ENCODE results near the gene ABI3BP. TPM values are rescaled to one million over a fixed set of nuclear protein-coding genes. Genes with fewer than 3 reads are reported as not detected.

ABI3BP gene
- total and polyA plus RNA-seq, 2 donors (not counting 1 experiment from before 2014, with no cell fraction given), result 4.8 to 62.9 TPM

- Histone ChIP-seq H3K4me2 (ENCODE audit: extremely low read depth, insufficient read depth, low read length) (no peak overlapping the region), H3K36me3 (ENCODE audit: control insufficient read depth, insufficient read depth, low read length) (no peaks in the 10 kb centered on the region), H4K20me1 (ENCODE audit: control insufficient read depth, extremely low read depth, insufficient read depth, low read length) (no peaks in the 10 kb centered on the region), H3K9me3 (ENCODE audit: control insufficient read depth, insufficient read depth, low read depth, low read length) (no peaks in the 10 kb centered on the region), H3K79me2 (ENCODE audit: control insufficient read depth, insufficient read depth, low read length) (no peaks in the 10 kb centered on the region), H2AFZ (ENCODE audit: low read length) (no peak overlapping the region), H3K4me1 (ENCODE audit: control insufficient read depth, extremely low read depth, insufficient read depth, low read length) (no peaks in the 10 kb centered on the region), H3K27ac (ENCODE audit: insufficient read depth, low read length) (no peak overlapping the region), H3K27me3 (ENCODE audit: control insufficient read depth, insufficient read depth, low read length) (no peaks in the 10 kb centered on the region), H3K9ac (ENCODE audit: insufficient read depth, low read length) (no peak overlapping the region), H3K4me3 (replicated peaks in 1 of 4; ENCODE audit: control extremely low read depth in 1 of 4, insufficient read depth in 1 of 4, low read depth in 3 of 4, low read length in 4 of 4) (no peak overlapping the region)
- no peak for TF ChIP-seq EZH2 (IDR thresholded peaks at IDR 0.05; ENCODE audit: low read length, missing control alignments)
- TF ChIP-seq CTCF (conservative IDR thresholded peaks at IDR 0.05 in 1 of 2, IDR thresholded peaks at IDR 0.05 in 1 of 2; ENCODE audit: low read depth in 1 of 2, low read length in 2 of 2), result no peak
- DNase-seq (ENCODE audit: low read depth in 2 of 2), result no peak
Measured at GRCh38 chr3:100970477-100970990, 22.7 kb downstream of the ABI3BP start.

- peak in 1 of 2 donors; percentile 60 for DNase-seq (ENCODE audit: low read depth in 2 of 2)
- Histone ChIP-seq H3K9ac (ENCODE audit: insufficient read depth, low read length) (no peak overlapping the region), H3K4me1 (ENCODE audit: control insufficient read depth, extremely low read depth, insufficient read depth, low read length) (no peaks in the 10 kb centered on the region), H4K20me1 (ENCODE audit: control insufficient read depth, extremely low read depth, insufficient read depth, low read length) (no peaks in the 10 kb centered on the region), H3K9me3 (ENCODE audit: control insufficient read depth, insufficient read depth, low read depth, low read length) (no peaks in the 10 kb centered on the region), H3K36me3 (ENCODE audit: control insufficient read depth, insufficient read depth, low read length) (no peaks in the 10 kb centered on the region), H3K4me2 (ENCODE audit: extremely low read depth, insufficient read depth, low read length) (no peak overlapping the region), H3K79me2 (ENCODE audit: control insufficient read depth, insufficient read depth, low read length) (no peaks in the 10 kb centered on the region), H3K27me3 (ENCODE audit: control insufficient read depth, insufficient read depth, low read length) (no peaks in the 10 kb centered on the region), H3K4me3 (replicated peaks in 1 of 4; ENCODE audit: control extremely low read depth in 1 of 4, insufficient read depth in 1 of 4, low read depth in 3 of 4, low read length in 4 of 4) (no peak overlapping the region), H2AFZ (ENCODE audit: low read length) (no peak overlapping the region), H3K27ac (ENCODE audit: insufficient read depth, low read length) (no peak overlapping the region)
- TF ChIP-seq CTCF (conservative IDR thresholded peaks at IDR 0.05 in 1 of 2, IDR thresholded peaks at IDR 0.05 in 1 of 2; ENCODE audit: low read depth in 1 of 2, low read length in 2 of 2) (no peak), EZH2 (IDR thresholded peaks at IDR 0.05; ENCODE audit: low read length, missing control alignments) (no peak)
Measured at GRCh38 chr3:100968932-100969906, 24.0 kb downstream of the ABI3BP start.

GRCh38 chr3:100966807-100967206 is 26.4 kb downstream of the ABI3BP start:
- Histone ChIP-seq H3K9ac (ENCODE audit: insufficient read depth, low read length) (no peak overlapping the region), H3K4me1 (ENCODE audit: control insufficient read depth, extremely low read depth, insufficient read depth, low read length) (no peaks in the 10 kb centered on the region), H4K20me1 (ENCODE audit: control insufficient read depth, extremely low read depth, insufficient read depth, low read length) (no peaks in the 10 kb centered on the region), H3K4me2 (ENCODE audit: extremely low read depth, insufficient read depth, low read length) (no peak overlapping the region), H3K4me3 (replicated peaks in 1 of 4; ENCODE audit: control extremely low read depth in 1 of 4, insufficient read depth in 1 of 4, low read depth in 3 of 4, low read length in 4 of 4) (no peak overlapping the region), H3K79me2 (ENCODE audit: control insufficient read depth, insufficient read depth, low read length) (no peaks in the 10 kb centered on the region), H3K36me3 (ENCODE audit: control insufficient read depth, insufficient read depth, low read length) (no peaks in the 10 kb centered on the region), H3K27ac (ENCODE audit: insufficient read depth, low read length) (no peak overlapping the region), H2AFZ (ENCODE audit: low read length) (no peak overlapping the region), H3K27me3 (ENCODE audit: control insufficient read depth, insufficient read depth, low read length) (no peaks in the 10 kb centered on the region), H3K9me3 (ENCODE audit: control insufficient read depth, insufficient read depth, low read depth, low read length) (no peaks in the 10 kb centered on the region)
- TF ChIP-seq CTCF (conservative IDR thresholded peaks at IDR 0.05 in 1 of 2, IDR thresholded peaks at IDR 0.05 in 1 of 2; ENCODE audit: low read depth in 1 of 2, low read length in 2 of 2) (no peak), EZH2 (IDR thresholded peaks at IDR 0.05; ENCODE audit: low read length, missing control alignments) (no peak)
- peak in 1 of 2 donors; percentile 7 for DNase-seq (ENCODE audit: low read depth in 2 of 2)

Data from fibroblast of lung (primary cell).